Measurements from ENCODE around the gene FOXN4. TPM values are rescaled to one million over a fixed set of nuclear protein-coding genes. Genes with fewer than 3 reads are reported as not detected.

The FOXN4 gene
- polyA plus RNA-seq, 1 donor (not counting 4 experiments of a cell fraction or from before 2014, with no cell fraction given): not detected

DNA sequence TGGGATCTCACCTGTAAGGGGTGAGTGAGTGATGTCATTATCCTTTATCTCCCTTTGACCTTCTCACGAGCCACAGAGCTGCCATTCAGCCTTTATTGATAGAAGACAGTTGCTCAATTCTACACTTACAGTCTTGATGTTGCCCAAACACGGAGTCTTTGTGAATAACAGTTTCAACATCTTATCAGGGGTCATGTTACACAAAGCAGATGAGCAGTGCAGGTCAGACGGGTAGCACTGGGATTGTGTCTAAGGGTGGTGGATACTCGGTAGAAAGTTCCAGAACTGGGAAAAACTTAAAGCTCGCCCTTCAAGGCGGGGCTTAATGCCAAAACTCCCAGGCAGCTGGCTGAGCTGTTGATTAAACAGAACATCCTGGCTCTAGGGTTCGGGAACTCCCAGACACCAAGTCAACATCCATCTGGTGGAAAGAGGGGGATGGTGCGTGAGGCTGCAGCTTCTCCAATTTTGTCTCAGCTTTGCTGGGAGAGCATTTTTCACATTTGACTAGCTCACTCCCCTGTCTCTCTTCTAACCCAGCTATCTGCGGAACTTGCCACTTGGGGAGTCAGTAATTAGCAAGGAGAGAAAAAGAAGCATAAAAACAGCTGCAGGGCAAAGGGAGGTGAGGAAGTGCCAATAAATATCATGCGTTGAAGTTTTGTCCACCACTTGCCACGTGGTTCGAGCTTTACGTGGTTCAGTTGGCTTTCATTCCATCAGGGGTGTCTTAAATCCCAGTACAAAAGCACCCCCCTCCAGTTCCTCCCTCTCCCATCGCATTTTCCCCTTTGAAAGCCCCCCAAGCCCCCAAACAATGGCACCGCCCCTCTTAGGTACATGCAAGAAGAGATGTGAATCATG is 31.0 kb downstream of the FOXN4 start:
- no peaks in the 10 kb centered on the region for H3K9me1 ChIP-seq (ENCODE audit: control insufficient read depth, extremely low read depth, insufficient read depth, low read length)
- dilution Hi-C loops (cut with MboI; ENCODE audit: extremely low pct_ligation_motif_present, low sequenced_read_pairs): loop anchor here (5.0 kb wide), 1 partner anchor 54 kb away; no protein-coding TSS in a partner anchor
- no peak overlapping the region for H2AFZ ChIP-seq (ENCODE audit: control insufficient read depth, low read length)
- no peak overlapping the region for H3K27ac ChIP-seq (ENCODE audit: control insufficient read depth, insufficient read depth, low read length)
- no peaks in the 10 kb centered on the region for H3K9me3 ChIP-seq (ENCODE audit: control insufficient read depth, low read depth, low read length)
- no peaks in the 10 kb centered on the region for H3K27me3 ChIP-seq (ENCODE audit: control insufficient read depth, extremely low read depth, insufficient read depth, low read length)
- H3K4me2 ChIP-seq (ENCODE audit: control insufficient read depth, extremely low read depth, insufficient read depth, low read depth, low read length): no peak overlapping the region
- H3K4me1 ChIP-seq (ENCODE audit: control insufficient read depth, extremely low read depth, insufficient read depth, low read length): no peaks in the 10 kb centered on the region
- FAIRE-seq: no peak
- H3K79me2 ChIP-seq (ENCODE audit: control insufficient read depth, insufficient read depth, low read length): no peaks in the 10 kb centered on the region
- H3K9ac ChIP-seq (ENCODE audit: control insufficient read depth, extremely low read depth, insufficient read depth, low read length): no peak overlapping the region
- H4K20me1 ChIP-seq (ENCODE audit: control insufficient read depth, extremely low read depth, insufficient read depth, low read length): no peaks in the 10 kb centered on the region
- no peak for TF ChIP-seq EZH2 (IDR thresholded peaks at IDR 0.05; ENCODE audit: low read length)
- TF ChIP-seq, protein P1, sequence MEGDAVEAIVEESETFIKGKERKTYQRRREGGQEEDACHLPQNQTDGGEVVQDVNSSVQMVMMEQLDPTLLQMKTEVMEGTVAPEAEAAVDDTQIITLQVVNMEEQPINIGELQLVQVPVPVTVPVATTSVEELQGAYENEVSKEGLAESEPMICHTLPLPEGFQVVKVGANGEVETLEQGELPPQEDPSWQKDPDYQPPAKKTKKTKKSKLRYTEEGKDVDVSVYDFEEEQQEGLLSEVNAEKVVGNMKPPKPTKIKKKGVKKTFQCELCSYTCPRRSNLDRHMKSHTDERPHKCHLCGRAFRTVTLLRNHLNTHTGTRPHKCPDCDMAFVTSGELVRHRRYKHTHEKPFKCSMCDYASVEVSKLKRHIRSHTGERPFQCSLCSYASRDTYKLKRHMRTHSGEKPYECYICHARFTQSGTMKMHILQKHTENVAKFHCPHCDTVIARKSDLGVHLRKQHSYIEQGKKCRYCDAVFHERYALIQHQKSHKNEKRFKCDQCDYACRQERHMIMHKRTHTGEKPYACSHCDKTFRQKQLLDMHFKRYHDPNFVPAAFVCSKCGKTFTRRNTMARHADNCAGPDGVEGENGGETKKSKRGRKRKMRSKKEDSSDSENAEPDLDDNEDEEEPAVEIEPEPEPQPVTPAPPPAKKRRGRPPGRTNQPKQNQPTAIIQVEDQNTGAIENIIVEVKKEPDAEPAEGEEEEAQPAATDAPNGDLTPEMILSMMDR (optimal IDR thresholded peaks at IDR 0.05 in 1 of 3, IDR thresholded peaks at IDR 0.05 in 1 of 3, conservative IDR thresholded peaks at IDR 0.05 in 1 of 3; ENCODE audit: extremely low read depth in 1 of 3, insufficient read depth in 2 of 3, low read length in 3 of 3): no peak
- no peaks in the 10 kb centered on the region for H3K36me3 ChIP-seq (ENCODE audit: control insufficient read depth in 2 of 2, extremely low read depth in 1 of 2, insufficient read depth in 2 of 2, low read length in 2 of 2)
- DNase-seq (ENCODE audit: low read depth, low spot score): no peak
- H3K4me3 ChIP-seq (ENCODE audit: control insufficient read depth in 2 of 3, extremely low read depth in 1 of 3, insufficient read depth in 2 of 3, low read depth in 1 of 3, low read length in 3 of 3): no peak overlapping the region

DNA sequence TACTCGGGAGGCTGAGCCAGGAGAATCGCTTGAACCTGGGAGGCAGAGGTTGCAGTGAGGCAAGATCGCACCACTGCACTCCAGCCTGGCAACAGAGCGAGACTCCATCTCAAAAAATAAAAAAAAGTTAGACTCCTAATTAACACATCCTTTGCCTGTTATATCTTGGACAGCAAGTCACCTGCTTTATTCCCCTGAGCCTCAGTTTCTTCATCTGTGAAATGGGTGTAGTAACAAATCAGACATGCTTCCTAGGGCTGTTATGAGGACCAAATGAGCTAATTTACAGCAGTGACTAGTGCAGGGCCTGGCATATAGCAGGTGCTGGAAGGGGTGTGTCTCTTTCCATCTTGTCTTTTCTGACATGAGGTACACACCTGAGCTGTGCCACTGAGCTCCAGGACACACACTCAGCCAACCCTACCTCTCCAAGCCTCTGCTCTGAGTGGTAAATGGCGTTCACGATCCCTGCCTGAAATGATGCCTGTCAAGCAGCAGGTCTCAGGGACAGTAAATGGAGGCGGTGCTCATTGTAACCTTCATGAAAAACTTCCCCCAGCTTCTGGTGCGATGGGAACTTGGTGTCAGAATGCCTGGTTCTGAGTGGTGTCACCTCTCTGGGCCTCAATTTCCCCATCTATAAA is 31.7 kb downstream of the FOXN4 start:
- Histone ChIP-seq H3K9ac (ENCODE audit: control insufficient read depth, extremely low read depth, insufficient read depth, low read length) (no peak overlapping the region), H3K9me3 (ENCODE audit: control insufficient read depth, low read depth, low read length) (no peaks in the 10 kb centered on the region), H3K27ac (ENCODE audit: control insufficient read depth, insufficient read depth, low read length) (no peak overlapping the region), H3K4me3 (ENCODE audit: control insufficient read depth in 2 of 3, extremely low read depth in 1 of 3, insufficient read depth in 2 of 3, low read depth in 1 of 3, low read length in 3 of 3) (no peak overlapping the region), H3K27me3 (ENCODE audit: control insufficient read depth, extremely low read depth, insufficient read depth, low read length) (no peaks in the 10 kb centered on the region), H3K4me1 (ENCODE audit: control insufficient read depth, extremely low read depth, insufficient read depth, low read length) (no peaks in the 10 kb centered on the region), H4K20me1 (ENCODE audit: control insufficient read depth, extremely low read depth, insufficient read depth, low read length) (no peaks in the 10 kb centered on the region), H3K9me1 (ENCODE audit: control insufficient read depth, extremely low read depth, insufficient read depth, low read length) (no peaks in the 10 kb centered on the region), H2AFZ (ENCODE audit: control insufficient read depth, low read length) (no peak overlapping the region), H3K79me2 (ENCODE audit: control insufficient read depth, insufficient read depth, low read length) (no peaks in the 10 kb centered on the region), H3K4me2 (ENCODE audit: control insufficient read depth, extremely low read depth, insufficient read depth, low read depth, low read length) (no peak overlapping the region), H3K36me3 (ENCODE audit: control insufficient read depth in 2 of 2, extremely low read depth in 1 of 2, insufficient read depth in 2 of 2, low read length in 2 of 2) (no peaks in the 10 kb centered on the region)
- TF ChIP-seq EZH2 (IDR thresholded peaks at IDR 0.05; ENCODE audit: low read length): no peak
- TF ChIP-seq, protein P1 (optimal IDR thresholded peaks at IDR 0.05 in 1 of 3, IDR thresholded peaks at IDR 0.05 in 1 of 3, conservative IDR thresholded peaks at IDR 0.05 in 1 of 3; ENCODE audit: extremely low read depth in 1 of 3, insufficient read depth in 2 of 3, low read length in 3 of 3): no peak
- DNase-seq (ENCODE audit: low read depth, low spot score): no peak
- dilution Hi-C loops (cut with MboI; ENCODE audit: extremely low pct_ligation_motif_present, low sequenced_read_pairs): loop anchor here (5.0 kb wide), 1 partner anchor 55 kb away; no protein-coding TSS in a partner anchor
- FAIRE-seq: no peak

Measured in keratinocyte (primary cell).